CD4-positive, alpha-beta T cell (primary cell): Measurements from ENCODE around the gene BARHL1. TPM values are rescaled to one million over a fixed set of nuclear protein-coding genes. Genes with fewer than 3 reads are reported as not detected.

Source experiments
- ATAC-seq: fragments of 200-7000 bp; cut with Tn5 transposase; one replicate; pipeline ENCODE4 v1.10.0; 2022; ENCODE audit warnings: mild to moderate bottlenecking; ENCODE audit not compliant: poor library complexity
- CTCF ChIA-PET: fragments of 350-600 bp; sonication (Branson Sonifier 250); formaldehyde crosslinking; loops from one replicate; lab custom pipeline; 2021; ENCODE audit warnings: antibody characterized with exemption, inconsistent platforms; lab: Charles Lee
- POLR2A ChIA-PET: fragments of 350-600 bp; sonication (Branson Sonifier 250); formaldehyde crosslinking; loops from one replicate; lab custom pipeline; 2021; ENCODE audit warnings: antibody characterized with exemption, inconsistent platforms; lab: Charles Lee
- DNase-seq, 14 experiments: peaks; one replicate each; pipeline ENCODE4 v3.0.0-alpha.2; 2013 to 2020; ENCODE audit warnings: mixed read lengths in 2 of 14
- H3K27ac ChIP-seq, 2 donors: one replicate each; pipeline versions ENCODE4 v1.5.1 to v1.7.0; 2013; ENCODE audit warnings: low read length in 2 of 2, low read depth in 1 of 2, mild to moderate bottlenecking in 1 of 2
- H3K27me3 ChIP-seq, 2 experiments: 1 replicate in 1 of 2; 2 replicates in 1 of 2; pipeline versions ENCODE4 v1.6.1 to v1.7.0; 2013; ENCODE audit warnings: low read length in 2 of 2, control low read depth in 1 of 2, mild to moderate bottlenecking in 1 of 2, moderate library complexity in 1 of 2; ENCODE audit not compliant: insufficient read depth in 2 of 2, control insufficient read depth in 1 of 2
- H3K36me3 ChIP-seq: one replicate; pipeline ENCODE4 v1.6.1; 2013; ENCODE audit warnings: low read length, control low read depth; ENCODE audit not compliant: insufficient read depth
- H3K4me1 ChIP-seq: one replicate; pipeline ENCODE4 v1.6.1; 2013; ENCODE audit warnings: low read length, control low read depth; ENCODE audit not compliant: insufficient read depth
- H3K4me3 ChIP-seq: one replicate; pipeline ENCODE4 v1.5.1; 2013; ENCODE audit warnings: mild to moderate bottlenecking, low read length, moderate library complexity
- H3K9me3 ChIP-seq, 2 experiments: 1 replicate in 1 of 2; 2 replicates in 1 of 2; pipeline versions ENCODE4 v1.6.1 to v1.7.0; 2013; ENCODE audit warnings: low read length in 2 of 2, mild to moderate bottlenecking in 2 of 2, control low read depth in 1 of 2, moderate library complexity in 1 of 2; ENCODE audit not compliant: control insufficient read depth in 1 of 2, insufficient read depth in 1 of 2
- H3K27ac Mint-ChIP-seq: one replicate; pipeline ENCODE4 v1.8.0; 2020; ENCODE audit warnings: mixed read lengths
- H3K27me3 Mint-ChIP-seq: one replicate; pipeline ENCODE4 v1.8.0; 2021; ENCODE audit warnings: mixed read lengths
- H3K36me3 Mint-ChIP-seq: one replicate; pipeline ENCODE4 v1.8.0; 2021; ENCODE audit warnings: low read depth, mixed read lengths
- H3K4me1 Mint-ChIP-seq: one replicate; pipeline ENCODE4 v1.8.0; 2021; ENCODE audit warnings: low read depth, mixed read lengths
- H3K4me3 Mint-ChIP-seq: one replicate; pipeline ENCODE4 v1.8.0; 2020; ENCODE audit warnings: mild to moderate bottlenecking, mixed read lengths
- H3K9me3 Mint-ChIP-seq: one replicate; pipeline ENCODE4 v1.8.0; 2020; ENCODE audit warnings: mixed read lengths
- CTCF ChIP-seq: fragments of 200-600 bp; IDR thresholded peaks from one replicate; pipeline ENCODE4 v1.8.0; 2022; ENCODE audit warnings: antibody characterized with exemption, mild to moderate bottlenecking
- intact Hi-C, 2 experiments: fragments of 100-400 bp; cut with DNase I in 1 of 2; cut with micrococcal nuclease in 1 of 2; formaldehyde crosslinking; loops; one replicate each; pipeline versions ENCODE4 v1.15.1 to v1.9.0; 2023 to 2025; cut with DNase I, micrococcal nuclease
- total RNA-seq, 174 experiments: library from RNA in 2 of 174; stranded (reverse) in 2 of 174; gene quantifications; one replicate each; pipeline ENCODE4 v1.2.3 and lab custom pipeline; 2021 to 2026

The BARHL1 gene
- total RNA-seq, 2 experiments from 2014 or later: not detected

- Histone ChIP-seq H3K36me3 (peaks cover 46% of the 10 kb centered on the region), H3K4me3 (no peak overlapping the region), H3K4me1 (no peaks in the 10 kb centered on the region), H3K9me3 (no peaks in the 10 kb centered on the region), H3K27me3 (no peaks in the 10 kb centered on the region), H3K27ac (no peak overlapping the region)
- TF ChIP-seq CTCF: no peak
- no peaks in the 10 kb centered on the region for H3K4me1 Mint-ChIP-seq
- DNase-seq (no peak), ATAC-seq (no peak)
- intact Hi-C loops: no loop called here
- H3K4me3 Mint-ChIP-seq: no peak overlapping the region
- ChIA-PET POLR2A (no interaction called here), CTCF (no interaction called here)
- H3K27ac Mint-ChIP-seq: no peak overlapping the region
- H3K9me3 Mint-ChIP-seq: no peaks in the 10 kb centered on the region
- peaks cover 88% of the 10 kb centered on the region for H3K36me3 Mint-ChIP-seq
- H3K27me3 Mint-ChIP-seq: no peaks in the 10 kb centered on the region
These were observed 48.4 kb downstream of the BARHL1 start for GRCh38 chr9:132630811-132631210.

GRCh38 chr9:132631280-132631679, 48.9 kb downstream of the BARHL1 start:
- ChIA-PET POLR2A (no interaction called here), CTCF (no interaction called here)
- no peak for ATAC-seq
- H3K27me3 ChIP-seq: no peaks in the 10 kb centered on the region
- H3K36me3 Mint-ChIP-seq: peaks cover 87% of the 10 kb centered on the region
- H3K27me3 Mint-ChIP-seq: no peaks in the 10 kb centered on the region
- H3K9me3 Mint-ChIP-seq: no peaks in the 10 kb centered on the region
- no peaks in the 10 kb centered on the region for H3K4me1 ChIP-seq
- no peaks in the 10 kb centered on the region for H3K9me3 ChIP-seq
- no peak overlapping the region for H3K4me3 Mint-ChIP-seq
- H3K27ac Mint-ChIP-seq: no peak overlapping the region
- H3K4me3 ChIP-seq: no peak overlapping the region
- peaks cover 49% of the 10 kb centered on the region for H3K36me3 ChIP-seq
- no peak for DNase-seq
- no peak for TF ChIP-seq CTCF
- H3K4me1 Mint-ChIP-seq: no peaks in the 10 kb centered on the region
- intact Hi-C loops: no loop called here
- no peak overlapping the region for H3K27ac ChIP-seq

GRCh38 chr9:132631685-132632084, 49.3 kb downstream of the BARHL1 start:
- ATAC-seq (no peak), DNase-seq (no peak)
- H3K9me3 Mint-ChIP-seq: no peaks in the 10 kb centered on the region
- Histone ChIP-seq H3K36me3 (peaks cover 52% of the 10 kb centered on the region), H3K9me3 (no peaks in the 10 kb centered on the region), H3K27me3 (no peaks in the 10 kb centered on the region), H3K27ac (no peak overlapping the region), H3K4me3 (no peak overlapping the region), H3K4me1 (no peaks in the 10 kb centered on the region)
- H3K4me1 Mint-ChIP-seq: no peaks in the 10 kb centered on the region
- H3K27ac Mint-ChIP-seq: no peak overlapping the region
- H3K27me3 Mint-ChIP-seq: no peaks in the 10 kb centered on the region
- ChIA-PET CTCF (no interaction called here), POLR2A (no interaction called here)
- peaks cover 87% of the 10 kb centered on the region for H3K36me3 Mint-ChIP-seq
- no peak overlapping the region for H3K4me3 Mint-ChIP-seq
- intact Hi-C loops: no loop called here
- TF ChIP-seq CTCF: no peak
